NCI-H2227 (cell line): ENCODE results near the gene JAK1.
A peak's percentile ranks its signal among the peaks of the same experiment; 100 is the strongest.
"Not testable (repeated sequence)": the region's sequence is repeated elsewhere in the genome, so short reads cannot be mapped to it uniquely, and the experiment has no call there.

Experiments
- DNase-seq: peaks from one replicate; lab custom pipeline; 2025; ENCODE audit not compliant: unreplicated experiment; lab: John Stamatoyannopoulos, UW

Gene JAK1

GRCh38 chr1:64923294-64923718 is 43.0 kb downstream of the JAK1 start:
- no peak for DNase-seq

- DNase-seq: no peak
Observed at GRCh38 chr1:64922336-64922735, 44.0 kb downstream of the JAK1 start.

- DNase-seq: no peak
Observed at GRCh38 chr1:64921771-64922170, 44.6 kb downstream of the JAK1 start.

- DNase-seq: no peak
Observed at GRCh38 chr1:64920941-64921589, 45.3 kb downstream of the JAK1 start.

- not testable (repeated sequence) for DNase-seq
Observed at GRCh38 chr1:64919120-64919519, 47.2 kb downstream of the JAK1 start.

GRCh38 chr1:64917907-64918306 is 48.4 kb downstream of the JAK1 start:
- DNase-seq: no peak

- DNase-seq: no peak
Observed at GRCh38 chr1:64917328-64917861, 49.0 kb downstream of the JAK1 start.

- no peak for DNase-seq
Observed at GRCh38 chr1:64915381-64916274, 50.7 kb downstream of the JAK1 start.

GRCh38 chr1:64913361-64914015 is 52.9 kb downstream of the JAK1 start:
- no peak for DNase-seq

- DNase-seq: no peak
Observed at GRCh38 chr1:64912191-64912590, 54.2 kb downstream of the JAK1 start.

- DNase-seq: no peak
Observed at GRCh38 chr1:64911326-64911725, 55.0 kb downstream of the JAK1 start.

GRCh38 chr1:64909031-64909430 is 57.3 kb downstream of the JAK1 start:
- DNase-seq: no peak

GRCh38 chr1:64908575-64908974 is 57.8 kb downstream of the JAK1 start:
- no peak for DNase-seq

- no peak for DNase-seq
Observed at GRCh38 chr1:64906447-64906846, 59.9 kb downstream of the JAK1 start.

- DNase-seq: no peak
Observed at GRCh38 chr1:64903593-64903992, 62.8 kb downstream of the JAK1 start.

- no peak for DNase-seq
Observed at GRCh38 chr1:64901663-64902062, 64.7 kb downstream of the JAK1 start.

GRCh38 chr1:64900916-64901315 is 65.4 kb downstream of the JAK1 start:
- no peak for DNase-seq

- peak; percentile 13 for DNase-seq
Observed at GRCh38 chr1:64898107-64898861, 68.1 kb downstream of the JAK1 start.

GRCh38 chr1:64896551-64896950 is 69.8 kb downstream of the JAK1 start:
- no peak for DNase-seq

GRCh38 chr1:64895500-64895899 is 70.8 kb downstream of the JAK1 start:
- DNase-seq: no peak
